Measurements from ENCODE around the gene CERS2. TPM values are rescaled to one million over a fixed set of nuclear protein-coding genes. Genes with fewer than 3 reads are reported as not detected.

Gene CERS2
- total and polyA plus RNA-seq, 10 of the 15 experiments (the other 5 are each of a cell fraction or from before 2014, with no cell fraction given), result 9.2 to 87.9 (median 50.8) TPM

DNA sequence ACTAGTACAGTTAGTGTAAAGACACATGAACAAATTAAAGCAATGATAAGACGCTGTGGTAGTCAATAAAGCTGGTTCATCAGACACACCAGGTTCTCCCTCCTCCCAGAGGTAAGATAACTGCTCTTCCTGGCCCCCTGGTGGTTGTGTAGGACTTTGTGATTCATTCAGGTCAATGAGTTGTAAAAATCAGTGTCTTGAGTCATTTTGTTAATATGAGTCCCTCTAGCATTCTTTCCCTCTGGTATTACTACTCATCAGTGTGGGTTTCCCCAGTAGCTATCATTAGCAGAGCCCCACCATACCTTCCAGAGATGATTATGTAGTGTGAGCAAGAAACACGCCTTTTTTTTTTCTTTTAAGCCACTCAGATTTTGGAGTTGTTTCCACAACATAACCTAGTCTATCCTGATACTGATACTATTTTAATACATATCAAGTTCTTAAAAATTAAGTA lies 52.1 kb downstream of the CERS2 start:
- peak overlapping the region; percentile 31; the same call in 1 of the 2 replicates for H3K27ac ChIP-seq (ENCODE audit: control insufficient read depth, insufficient read depth)
- H4K20me1 ChIP-seq (ENCODE audit: control insufficient read depth, insufficient read depth), result no peaks in the 10 kb centered on the region
- peak overlapping the region; percentile 80 for H2AFZ ChIP-seq (ENCODE audit: control insufficient read depth, low read depth, low read length)
- H3K4me3 ChIP-seq, result no peak overlapping the region
- H3K36me3 ChIP-seq (ENCODE audit: control insufficient read depth in 2 of 2, insufficient read depth in 2 of 2, low read length in 1 of 2), result peaks cover 0 to 2% of the 10 kb centered on the region in 2 experiments; a peak in 2 of 4 replicates
- peaks cover 9% of the 10 kb centered on the region for H3K4me1 ChIP-seq (ENCODE audit: control insufficient read depth, insufficient read depth, low read length)
- peak; percentile 99 for FAIRE-seq
- in situ Hi-C loops (cut with MboI) (no loop called here), intact Hi-C loops (cut with micrococcal nuclease; ENCODE audit: unreplicated experiment) (loop anchor here (5.0 to 10.0 kb wide), 4 partner anchors 45 to 298 kb away; partner anchors contain the start of genes ARNT and ENSA)
- no TSS peak for BruUV-seq (replicated peaks)
- 0% methylated on average over 2 of the region's 2 CpGs for WGBS (ENCODE audit: insufficient coverage, insufficient replicate concordance, low lambda C conversion rate, missing lambda C conversion rate)
- H3K79me2 ChIP-seq (ENCODE audit: control insufficient read depth, insufficient read depth, low read length), result peaks cover 13% of the 10 kb centered on the region
- H3K9me3 ChIP-seq (replicated peaks; ENCODE audit: control insufficient read depth, insufficient read depth, low read length), result no peaks in the 10 kb centered on the region
- no peak overlapping the region for H3K9ac ChIP-seq (ENCODE audit: control insufficient read depth, insufficient read depth, low read length)
- H3K4me2 ChIP-seq (ENCODE audit: control insufficient read depth, insufficient read depth), result peak overlapping the region; percentile 55; the same call in 1 of the 2 replicates
- ATAC-seq, result peak; percentile 81
- peak; percentile 86 for DNase-seq (ENCODE audit: low read depth, low spot score)
- ChIA-PET CTCF (interaction anchor here (0.6 to 2.5 kb wide), 49 partner anchors 10 to 390 kb away, joined by 3 to 17 read pairs (median 4); partner anchors contain the start of genes ANXA9, CTSS, GOLPH3L and MINDY1), RAD21 (ENCODE audit: unreplicated experiment) (interaction anchor here (0.6 to 1.6 kb wide), 19 partner anchors 10 to 559 kb away, joined by 3 to 11 read pairs (median 3); partner anchors contain the start of genes CTSS, GOLPH3L, MINDY1 and RPRD2), SMC1A (ENCODE audit: uncharacterized antibody, unreplicated experiment) (interaction anchor here (0.6 to 2.9 kb wide), 33 partner anchors 10 to 561 kb away, joined by 3 to 14 read pairs (median 3); partner anchors contain the start of genes ARNT, CTSS, ENSA and GOLPH3L), POLR2A (interaction anchor here (0.5 to 1.3 kb wide), 7 partner anchors 48 to 581 kb away, joined by 3 to 10 read pairs (median 4); no protein-coding TSS in a partner anchor)
- H3K27me3 ChIP-seq (replicated peaks in 1 of 2; ENCODE audit: control insufficient read depth in 2 of 2, insufficient read depth in 2 of 2, low read length in 1 of 2), result no peaks in the 10 kb centered on the region
- TF ChIP-seq YBX1 (IDR thresholded peaks at IDR 0.05), result no peak
- TF ChIP-seq MEF2B (IDR thresholded peaks at IDR 0.05; ENCODE audit: partially characterized antibody, poor library complexity, severe bottlenecking), result peak; percentile 46
- TF ChIP-seq ETV6 (conservative IDR thresholded peaks at IDR 0.05 in 1 of 2, IDR thresholded peaks at IDR 0.05 in 1 of 2; ENCODE audit: borderline replicate concordance in 1 of 2, low read depth in 1 of 2), result peak in 1 of 2 experiments; percentile 68; a peak in 1 of 4 replicates
- TF ChIP-seq SREBF1 (IDR thresholded peaks at IDR 0.05; ENCODE audit: low read length), result no peak
- no peak for TF ChIP-seq TBL1XR1 (IDR thresholded peaks at IDR 0.05; ENCODE audit: low read depth, low read length)
- no peak for TF ChIP-seq STAT1 (conservative IDR thresholded peaks at IDR 0.05)
- TF ChIP-seq ZNF274 (IDR thresholded peaks at IDR 0.05; ENCODE audit: insufficient read depth, insufficient read length), result no peak
- TF ChIP-seq, protein P1, sequence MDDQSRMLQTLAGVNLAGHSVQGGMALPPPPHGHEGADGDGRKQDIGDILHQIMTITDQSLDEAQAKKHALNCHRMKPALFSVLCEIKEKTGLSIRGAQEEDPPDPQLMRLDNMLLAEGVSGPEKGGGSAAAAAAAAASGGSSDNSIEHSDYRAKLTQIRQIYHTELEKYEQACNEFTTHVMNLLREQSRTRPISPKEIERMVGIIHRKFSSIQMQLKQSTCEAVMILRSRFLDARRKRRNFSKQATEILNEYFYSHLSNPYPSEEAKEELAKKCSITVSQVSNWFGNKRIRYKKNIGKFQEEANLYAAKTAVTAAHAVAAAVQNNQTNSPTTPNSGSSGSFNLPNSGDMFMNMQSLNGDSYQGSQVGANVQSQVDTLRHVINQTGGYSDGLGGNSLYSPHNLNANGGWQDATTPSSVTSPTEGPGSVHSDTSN (IDR thresholded peaks at IDR 0.05; ENCODE audit: insufficient replicate concordance, low read depth, low read length), result no peak
- no peak for TF ChIP-seq TAF1 (IDR thresholded peaks at IDR 0.05; ENCODE audit: borderline replicate concordance, low read depth, low read length)
- TF ChIP-seq, protein P2, sequence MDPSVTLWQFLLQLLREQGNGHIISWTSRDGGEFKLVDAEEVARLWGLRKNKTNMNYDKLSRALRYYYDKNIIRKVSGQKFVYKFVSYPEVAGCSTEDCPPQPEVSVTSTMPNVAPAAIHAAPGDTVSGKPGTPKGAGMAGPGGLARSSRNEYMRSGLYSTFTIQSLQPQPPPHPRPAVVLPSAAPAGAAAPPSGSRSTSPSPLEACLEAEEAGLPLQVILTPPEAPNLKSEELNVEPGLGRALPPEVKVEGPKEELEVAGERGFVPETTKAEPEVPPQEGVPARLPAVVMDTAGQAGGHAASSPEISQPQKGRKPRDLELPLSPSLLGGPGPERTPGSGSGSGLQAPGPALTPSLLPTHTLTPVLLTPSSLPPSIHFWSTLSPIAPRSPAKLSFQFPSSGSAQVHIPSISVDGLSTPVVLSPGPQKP (IDR thresholded peaks at IDR 0.05; ENCODE audit: low read depth, low read length), result no peak
- TF ChIP-seq YY1 (IDR thresholded peaks at IDR 0.05; ENCODE audit: low read depth, low read length), result peak; percentile 61; the same call in 1 of the 2 replicates
- no peak for TF ChIP-seq SUZ12 (IDR thresholded peaks at IDR 0.05; ENCODE audit: unreplicated experiment)
- TF ChIP-seq DPF2 (IDR thresholded peaks at IDR 0.05), result no peak
- no peak for TF ChIP-seq TCF12 (IDR thresholded peaks at IDR 0.05; ENCODE audit: low read depth, low read length)
- TF ChIP-seq, protein P3, sequence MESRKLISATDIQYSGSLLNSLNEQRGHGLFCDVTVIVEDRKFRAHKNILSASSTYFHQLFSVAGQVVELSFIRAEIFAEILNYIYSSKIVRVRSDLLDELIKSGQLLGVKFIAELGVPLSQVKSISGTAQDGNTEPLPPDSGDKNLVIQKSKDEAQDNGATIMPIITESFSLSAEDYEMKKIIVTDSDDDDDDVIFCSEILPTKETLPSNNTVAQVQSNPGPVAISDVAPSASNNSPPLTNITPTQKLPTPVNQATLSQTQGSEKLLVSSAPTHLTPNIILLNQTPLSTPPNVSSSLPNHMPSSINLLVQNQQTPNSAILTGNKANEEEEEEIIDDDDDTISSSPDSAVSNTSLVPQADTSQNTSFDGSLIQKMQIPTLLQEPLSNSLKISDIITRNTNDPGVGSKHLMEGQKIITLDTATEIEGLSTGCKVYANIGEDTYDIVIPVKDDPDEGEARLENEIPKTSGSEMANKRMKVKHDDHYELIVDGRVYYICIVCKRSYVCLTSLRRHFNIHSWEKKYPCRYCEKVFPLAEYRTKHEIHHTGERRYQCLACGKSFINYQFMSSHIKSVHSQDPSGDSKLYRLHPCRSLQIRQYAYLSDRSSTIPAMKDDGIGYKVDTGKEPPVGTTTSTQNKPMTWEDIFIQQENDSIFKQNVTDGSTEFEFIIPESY (IDR thresholded peaks at IDR 0.05), result no peak
- 0 out of 2 replicates have a peak, but pooled peaks have one; percentile 19 for TF ChIP-seq NBN (IDR thresholded peaks at IDR 0.05)
- TF ChIP-seq, protein P4, sequence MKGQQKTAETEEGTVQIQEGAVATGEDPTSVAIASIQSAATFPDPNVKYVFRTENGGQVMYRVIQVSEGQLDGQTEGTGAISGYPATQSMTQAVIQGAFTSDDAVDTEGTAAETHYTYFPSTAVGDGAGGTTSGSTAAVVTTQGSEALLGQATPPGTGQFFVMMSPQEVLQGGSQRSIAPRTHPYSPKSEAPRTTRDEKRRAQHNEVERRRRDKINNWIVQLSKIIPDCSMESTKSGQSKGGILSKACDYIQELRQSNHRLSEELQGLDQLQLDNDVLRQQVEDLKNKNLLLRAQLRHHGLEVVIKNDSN (IDR thresholded peaks at IDR 0.05; ENCODE audit: borderline replicate concordance, extremely low read length, insufficient read depth, low read depth, low read length), result no peak
- TF ChIP-seq SRF (IDR thresholded peaks at IDR 0.05; ENCODE audit: low read depth in 2 of 2, low read length in 2 of 2), result no peak
- no peak for TF ChIP-seq MYB (IDR thresholded peaks at IDR 0.05; ENCODE audit: borderline replicate concordance, low read depth, low read length)

All from GM12878 (cell line).